Thyroid gland (tissue), 4 donors: ENCODE measurements around the gene BAZ2A. TPM values are rescaled to one million over a fixed set of nuclear protein-coding genes. Genes with fewer than 3 reads are reported as not detected.

ENCODE experiments used
- DNase-seq, 2 donors: peaks; one replicate each; pipeline ENCODE4 v3.0.0-alpha.2; 2019
- H3K27ac ChIP-seq, 3 donors: fragments of 200-600 bp; sonication (generic); 1 replicate in 2 of 3; 2 replicates in 1 of 3; pipeline ENCODE4 v1.5.1; 2016 to 2019; ENCODE audit warnings: mild to moderate bottlenecking in 1 of 3, moderate library complexity in 1 of 3
- H3K27me3 ChIP-seq: fragments of 200-600 bp; sonication (generic); one replicate; pipeline ENCODE4 v1.5.1; 2019
- H3K36me3 ChIP-seq, 2 donors: fragments of 200-600 bp; sonication (generic); one replicate each; pipeline ENCODE4 v1.5.1; 2016 to 2019
- H3K4me1 ChIP-seq, 2 donors: fragments of 200-600 bp; sonication (generic); one replicate each; pipeline ENCODE4 v1.5.1; 2017 to 2019
- H3K4me3 ChIP-seq, 3 donors: fragments of 200-600 bp; sonication (generic); replicated peaks in 1 of 3; 1 replicate in 2 of 3; 2 replicates in 1 of 3; pipeline ENCODE4 v1.5.1; 2016; ENCODE audit warnings: mild to moderate bottlenecking in 1 of 3
- H3K9me3 ChIP-seq: fragments of 200-600 bp; sonication (generic); one replicate; pipeline ENCODE4 v1.5.1; 2017
- CTCF ChIP-seq, 6 experiments: fragments of 200-600 bp in 3 of 6; fragments of 450-650 bp in 3 of 6; sonication (generic) in 3 of 6; IDR thresholded peaks; one replicate each; pipeline ENCODE4 v1.5.1; 2016 to 2019; ENCODE audit warnings: antibody characterized with exemption in 6 of 6, mild to moderate bottlenecking in 2 of 6, inconsistent platforms in 1 of 6, moderate library complexity in 1 of 6
- POLR2A ChIP-seq, 2 donors: fragments of 450-650 bp; IDR thresholded peaks; one replicate each; pipeline ENCODE4 v1.6.1; 2017; ENCODE audit warnings: antibody characterized with exemption in 2 of 2, mild to moderate bottlenecking in 2 of 2, moderate library complexity in 1 of 2
- WGBS, 2 donors: methylation state at CpG; one replicate each; pipeline ENCODE4 v1.1.5; 2017; 5-methylcytosine and 5-hydroxymethylcytosine counted together
- intact Hi-C: fragments of 100-400 bp; cut with DNase I; formaldehyde crosslinking; loops from one replicate; pipeline ENCODE4 v1.15.1; 2023
- total RNA-seq, 4 donors: library from RNA; depleted of rRNA; stranded (reverse); fragments of >200 nt; gene quantifications; one replicate each; pipeline ENCODE4 v1.2.3, GENCODE V29; 2016

Gene BAZ2A
- total RNA-seq, 4 donors from 2014 or later, result 61.7 to 122 (median 77.6) TPM

GRCh38 chr12:56635806-56636674 is 5.9 kb upstream of the BAZ2A start:
- no peak for TF ChIP-seq CTCF (IDR thresholded peaks at IDR 0.05)
- peak; percentile 3 to 84 for TF ChIP-seq POLR2A (IDR thresholded peaks at IDR 0.05)
- peak overlapping the region; percentile 96 to 97 (median 97) for H3K27ac ChIP-seq
- 2 to 3% methylated on average over 11 to 20 of the region's 20 CpGs for WGBS, 2 donors
- peak; percentile 91 to 93 for DNase-seq
- H3K4me3 ChIP-seq, result peak overlapping the region; percentile 49 to 89 (median 57)
- peaks cover 39 to 51% of the 10 kb centered on the region in 2 donors for H3K4me1 ChIP-seq
- H3K36me3 ChIP-seq, result peaks cover 33% of the 10 kb centered on the region in 2 donors
- intact Hi-C loops, result loop anchor here (10.0 kb wide), 2 partner anchors 61 to 121 kb away; no protein-coding TSS in a partner anchor
- no peaks in the 10 kb centered on the region for H3K27me3 ChIP-seq
- no peaks in the 10 kb centered on the region for H3K9me3 ChIP-seq

GRCh38 chr12:56634837-56635791 is 5.0 kb upstream of the BAZ2A start:
- no peaks in the 10 kb centered on the region for H3K27me3 ChIP-seq
- peak overlapping the region; percentile 49 to 89 (median 57) for H3K4me3 ChIP-seq
- WGBS, 2 donors, result 1% methylated on average over 45 to 46 of the region's 47 CpGs
- TF ChIP-seq CTCF (IDR thresholded peaks at IDR 0.05), result peak; percentile 12 to 53 (median 40)
- TF ChIP-seq POLR2A (IDR thresholded peaks at IDR 0.05), result peak in 1 of 2 donors; percentile 81
- H3K27ac ChIP-seq, result peak overlapping the region; percentile 96 to 97 (median 97)
- peak; percentile 83 to 86 for DNase-seq
- peaks cover 44 to 57% of the 10 kb centered on the region in 2 donors for H3K4me1 ChIP-seq
- H3K9me3 ChIP-seq, result no peaks in the 10 kb centered on the region
- intact Hi-C loops, result loop anchor here (10.0 kb wide), 2 partner anchors 60 to 120 kb away; no protein-coding TSS in a partner anchor
- H3K36me3 ChIP-seq, result peaks cover 24 to 25% of the 10 kb centered on the region in 2 donors

- DNase-seq, result peak; percentile 85 to 89
- intact Hi-C loops, result loop anchor here (10.0 kb wide), 2 partner anchors 60 to 120 kb away; no protein-coding TSS in a partner anchor
- Histone ChIP-seq H3K27ac (peak overlapping the region; percentile 96 to 97 (median 97)), H3K4me3 (peak overlapping the region; percentile 18 to 89 (median 57)), H3K9me3 (no peaks in the 10 kb centered on the region), H3K36me3 (peaks cover 16 to 17% of the 10 kb centered on the region in 2 donors), H3K4me1 (peaks cover 41 to 50% of the 10 kb centered on the region in 2 donors), H3K27me3 (no peaks in the 10 kb centered on the region)
- no peak for TF ChIP-seq CTCF (IDR thresholded peaks at IDR 0.05)
- peak; percentile 35 to 65 for TF ChIP-seq POLR2A (IDR thresholded peaks at IDR 0.05)
- WGBS, 2 donors, result 1 to 2% methylated on average over 26 to 27 of the region's 27 CpGs
Observed at GRCh38 chr12:56634242-56634836, 4.2 kb upstream of the BAZ2A start.

- TF ChIP-seq POLR2A (IDR thresholded peaks at IDR 0.05), result no peak
- TF ChIP-seq CTCF (IDR thresholded peaks at IDR 0.05), result no peak
- H3K36me3 ChIP-seq, result peaks cover 10% of the 10 kb centered on the region in 2 donors
- WGBS, 2 donors, result 37 to 48% methylated on average over 12 of the region's 12 CpGs
- no peak for DNase-seq
- peaks cover 41 to 50% of the 10 kb centered on the region in 2 donors for H3K4me1 ChIP-seq
- intact Hi-C loops, result loop anchor here (10.0 kb wide), 2 partner anchors 59 to 119 kb away; no protein-coding TSS in a partner anchor
- peak overlapping the region; percentile 18 to 89 (median 57) for H3K4me3 ChIP-seq
- no peaks in the 10 kb centered on the region for H3K27me3 ChIP-seq
- peak overlapping the region in 2 of 3 donors; percentile 97 for H3K27ac ChIP-seq
- H3K9me3 ChIP-seq, result no peaks in the 10 kb centered on the region
Observed at GRCh38 chr12:56633468-56634241, 3.5 kb upstream of the BAZ2A start.
